Pancreas (tissue), 10 donors: ENCODE measurements around the gene MAP7D3. TPM values are rescaled to one million over a fixed set of nuclear protein-coding genes. Genes with fewer than 3 reads are reported as not detected.
A peak's percentile ranks its signal among the peaks of the same experiment; 100 is the strongest.

Source experiments
- ATAC-seq, 4 donors: fragments of 200-7000 bp; cut with Tn5 transposase; one replicate each; pipeline versions ENCODE4 v1.8.0 to v1.9.1; 2020; ENCODE audit warnings: mild to moderate bottlenecking in 4 of 4, moderate library complexity in 4 of 4
- DNase-seq, 6 donors: peaks; one replicate each; pipeline ENCODE4 v3.0.0-alpha.2; 2020
- FAIRE-seq: peaks from 2 replicates; lab custom pipeline; 2012; peaks lifted over from hg19 to GRCh38; lab: Jason Lieb, UNC
- H3K27ac ChIP-seq, 4 donors: fragments of 200-600 bp; sonication (generic); 1 replicate in 3 of 4; 2 replicates in 1 of 4; pipeline versions ENCODE4 v1.5.0 to v1.8.0; 2020
- H3K27me3 ChIP-seq, 4 donors: fragments of 200-600 bp; one replicate each; pipeline ENCODE4 v1.8.0; 2021
- H3K36me3 ChIP-seq, 3 donors: fragments of 200-600 bp; sonication (generic) in 1 of 3; one replicate each; pipeline versions ENCODE4 v1.5.0 to v1.8.0; 2020 to 2021
- H3K4me1 ChIP-seq, 3 donors: fragments of 200-600 bp; one replicate each; pipeline ENCODE4 v1.8.0; 2021
- H3K4me3 ChIP-seq, 4 donors: fragments of 200-600 bp; sonication (generic) in 2 of 4; one replicate each; pipeline versions ENCODE4 v1.5.0 to v1.8.0; 2020 to 2021
- H3K9me3 ChIP-seq, 4 donors: fragments of 200-600 bp; one replicate each; pipeline ENCODE4 v1.8.0; 2021
- WGBS, 2 donors: extraction: QIAGEN DNeasy Blood & Tissue Kit; methylation state at CpG; one replicate each; pipeline ENCODE4 v1.1.7; 2013; 5-methylcytosine and 5-hydroxymethylcytosine counted together
- intact Hi-C, 3 donors: fragments of 100-400 bp; cut with DNase I; formaldehyde crosslinking; loops; one replicate each; pipeline versions ENCODE4 v1.11.1 to v1.14.2; 2022
- polyA plus RNA-seq, 2 donors: library from polyadenylated mRNA; stranded (reverse); fragments of 200-250 nt; gene quantifications; one replicate each; pipeline ENCODE4 v1.2.3, GENCODE V29; 2013
- total RNA-seq, 6 donors: library from RNA; stranded (reverse); fragmentation: NEBNext Ultra II Directional in 4 of 6; extraction: Animal tissue kit (Norgen Biotek cat#: 25700) in 4 of 6; gene quantifications; one replicate each; pipeline versions ENCODE4 v1.2.1 to v1.2.4, GENCODE V29; 2021 to 2023
- TF ChIP-seq, protein P1 (sequence below), 4 donors: fragments of 200-600 bp; sonication (generic) in 3 of 4; IDR thresholded peaks; one replicate each; pipeline versions ENCODE4 v1.5.0 to v1.8.0; 2021; ENCODE audit warnings: antibody characterized with exemption in 4 of 4
- donor health status: healthy with polysubstance abuse.
- donor health status: DM: no; HTN: no; CAD: no; lungs with moderate emphysema.
- donor health status: DM: no; HTN: no; CAD: no.
- donor health status: control.
- donor health status: control.
- donor health status: Bipolar disorder and iron deficiency.
- donor health status: DM: yes; HTN: yes; CAD: no.
- donor health status: DM: no; HTN: no; CAD: no.
- donor health status: DM: no; HTN: no; CAD: no.
- donor health status: DM: yes; HTN: yes; CAD: no.

The MAP7D3 gene
- total and polyA plus RNA-seq, 8 donors = 1.1 to 3.6 (median 2.2) TPM

- DNase-seq (no peak), ATAC-seq (no peak), FAIRE-seq (no peak)
- intact Hi-C loops = no loop called here
- no peak overlapping the region for H3K4me3 ChIP-seq
- H3K4me1 ChIP-seq = no peaks in the 10 kb centered on the region
- 71 to 81% methylated on average over 10 of the region's 10 CpGs for whole genome bisulfite sequencing, 2 donors
- H3K27me3 ChIP-seq = peaks cover 0 to 5% (median 1%) of the 10 kb centered on the region in 4 donors
- no peak overlapping the region for H3K27ac ChIP-seq
- TF ChIP-seq, protein P1, sequence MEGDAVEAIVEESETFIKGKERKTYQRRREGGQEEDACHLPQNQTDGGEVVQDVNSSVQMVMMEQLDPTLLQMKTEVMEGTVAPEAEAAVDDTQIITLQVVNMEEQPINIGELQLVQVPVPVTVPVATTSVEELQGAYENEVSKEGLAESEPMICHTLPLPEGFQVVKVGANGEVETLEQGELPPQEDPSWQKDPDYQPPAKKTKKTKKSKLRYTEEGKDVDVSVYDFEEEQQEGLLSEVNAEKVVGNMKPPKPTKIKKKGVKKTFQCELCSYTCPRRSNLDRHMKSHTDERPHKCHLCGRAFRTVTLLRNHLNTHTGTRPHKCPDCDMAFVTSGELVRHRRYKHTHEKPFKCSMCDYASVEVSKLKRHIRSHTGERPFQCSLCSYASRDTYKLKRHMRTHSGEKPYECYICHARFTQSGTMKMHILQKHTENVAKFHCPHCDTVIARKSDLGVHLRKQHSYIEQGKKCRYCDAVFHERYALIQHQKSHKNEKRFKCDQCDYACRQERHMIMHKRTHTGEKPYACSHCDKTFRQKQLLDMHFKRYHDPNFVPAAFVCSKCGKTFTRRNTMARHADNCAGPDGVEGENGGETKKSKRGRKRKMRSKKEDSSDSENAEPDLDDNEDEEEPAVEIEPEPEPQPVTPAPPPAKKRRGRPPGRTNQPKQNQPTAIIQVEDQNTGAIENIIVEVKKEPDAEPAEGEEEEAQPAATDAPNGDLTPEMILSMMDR (IDR thresholded peaks at IDR 0.05) = no peak
- no peaks in the 10 kb centered on the region for H3K9me3 ChIP-seq
- H3K36me3 ChIP-seq = no peaks in the 10 kb centered on the region
These were observed 61.0 kb downstream of the MAP7D3 start for GRCh38 chrX:136190038-136190713.

DNA sequence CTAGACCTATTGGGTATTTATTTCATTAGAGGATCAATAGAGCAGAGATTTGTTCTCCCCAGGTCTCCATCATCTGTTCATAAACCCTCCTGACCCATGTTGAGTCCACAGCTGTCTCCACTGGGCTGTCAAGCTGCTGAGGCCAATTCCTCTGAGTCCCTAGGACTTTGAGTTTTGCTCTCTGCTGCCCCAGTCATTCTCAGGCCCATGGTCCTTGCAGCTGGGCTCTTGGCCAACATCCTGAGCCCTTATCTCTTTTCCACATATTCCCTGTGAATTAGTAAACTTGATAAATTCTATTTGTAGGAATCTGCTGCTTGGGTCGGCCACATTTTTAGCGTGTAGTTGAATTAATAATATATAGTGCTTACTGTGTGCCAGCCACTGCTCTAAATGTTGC, 62.0 kb downstream of the MAP7D3 start:
- FAIRE-seq (no peak), ATAC-seq (peak in 2 of 4 donors; percentile 24 to 58), DNase-seq (peak in 1 of 6 donors; percentile 26)
- TF ChIP-seq, protein P1 (IDR thresholded peaks at IDR 0.05) = no peak
- intact Hi-C loops = no loop called here
- H3K27ac ChIP-seq = no peak overlapping the region
- no peak overlapping the region for H3K4me3 ChIP-seq
- peaks cover 0 to 14% (median 1%) of the 10 kb centered on the region in 4 donors for H3K27me3 ChIP-seq
- no peaks in the 10 kb centered on the region for H3K4me1 ChIP-seq
- H3K9me3 ChIP-seq = no peaks in the 10 kb centered on the region
- no peaks in the 10 kb centered on the region for H3K36me3 ChIP-seq
- 6 to 17% methylated on average over 2 of the region's 2 CpGs for WGBS, 2 donors

DNA sequence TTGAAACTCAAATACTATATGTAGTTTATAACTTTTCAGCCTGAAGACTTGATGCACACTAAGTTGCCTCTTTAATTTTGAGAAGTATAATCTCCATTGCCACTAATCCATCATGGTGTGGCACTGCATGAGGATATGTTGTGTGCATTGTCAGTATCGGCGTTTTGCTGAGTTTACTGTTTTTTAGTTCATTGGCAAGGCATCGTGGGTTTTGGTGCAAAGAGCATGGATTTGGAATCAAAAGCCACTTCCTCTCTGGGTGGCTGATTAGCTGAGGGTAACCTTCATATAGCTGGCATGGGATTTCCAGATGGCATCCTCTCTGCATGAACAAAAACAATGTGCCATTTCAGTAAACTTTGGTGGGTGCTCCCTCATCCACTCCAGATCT, 65.2 kb downstream of the MAP7D3 start:
- Histone ChIP-seq H3K27ac (no peak overlapping the region), H3K4me1 (no peaks in the 10 kb centered on the region), H3K36me3 (no peaks in the 10 kb centered on the region), H3K9me3 (no peaks in the 10 kb centered on the region), H3K27me3 (peaks cover 0 to 25% (median 7%) of the 10 kb centered on the region in 4 donors), H3K4me3 (no peak overlapping the region)
- FAIRE-seq (no peak), ATAC-seq (no peak), DNase-seq (no peak)
- 51 to 52% methylated on average over 3 of the region's 3 CpGs for WGBS, 2 donors
- intact Hi-C loops = no loop called here
- TF ChIP-seq, protein P1 (IDR thresholded peaks at IDR 0.05) = no peak

DNA sequence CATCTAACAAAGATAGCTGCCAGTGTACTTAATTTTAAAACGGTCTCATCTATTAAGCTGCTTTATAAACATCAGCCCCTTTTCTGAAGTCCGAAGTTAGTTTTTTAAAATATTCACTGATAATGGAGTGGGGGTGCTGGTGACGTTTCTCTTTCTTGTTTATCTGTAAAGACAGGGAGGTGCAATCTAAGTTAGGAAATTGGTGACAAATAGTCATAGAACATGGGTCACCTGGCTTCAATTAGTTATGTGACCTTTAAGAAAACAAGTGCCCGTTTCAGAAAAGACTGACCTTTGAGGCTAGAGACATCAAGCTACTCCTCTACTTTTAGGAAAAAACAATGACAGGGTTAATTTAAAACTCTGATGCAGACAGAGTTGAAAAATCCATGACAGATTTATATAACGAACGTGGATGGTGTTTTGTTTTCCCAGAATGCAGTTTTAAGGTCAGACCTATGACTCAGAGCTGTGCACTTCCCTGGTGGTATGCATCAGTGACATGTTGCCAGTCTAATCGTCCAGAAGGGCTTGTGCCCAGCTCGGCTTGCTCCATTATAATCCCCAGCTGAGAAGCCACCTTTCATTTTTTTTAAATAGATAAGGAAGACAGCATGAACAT, 65.7 kb downstream of the MAP7D3 start:
- Histone ChIP-seq H3K4me3 (no peak overlapping the region), H3K36me3 (no peaks in the 10 kb centered on the region), H3K27me3 (peaks cover 0 to 25% (median 7%) of the 10 kb centered on the region in 4 donors), H3K4me1 (no peaks in the 10 kb centered on the region), H3K9me3 (no peaks in the 10 kb centered on the region), H3K27ac (no peak overlapping the region)
- intact Hi-C loops = no loop called here
- TF ChIP-seq, protein P1 (IDR thresholded peaks at IDR 0.05) = no peak
- DNase-seq (no peak), FAIRE-seq (peak; percentile 78), ATAC-seq (peak in 2 of 4 donors; percentile 35 to 42)
- WGBS, 2 donors = 6% methylated on average over 8 of the region's 8 CpGs

DNA sequence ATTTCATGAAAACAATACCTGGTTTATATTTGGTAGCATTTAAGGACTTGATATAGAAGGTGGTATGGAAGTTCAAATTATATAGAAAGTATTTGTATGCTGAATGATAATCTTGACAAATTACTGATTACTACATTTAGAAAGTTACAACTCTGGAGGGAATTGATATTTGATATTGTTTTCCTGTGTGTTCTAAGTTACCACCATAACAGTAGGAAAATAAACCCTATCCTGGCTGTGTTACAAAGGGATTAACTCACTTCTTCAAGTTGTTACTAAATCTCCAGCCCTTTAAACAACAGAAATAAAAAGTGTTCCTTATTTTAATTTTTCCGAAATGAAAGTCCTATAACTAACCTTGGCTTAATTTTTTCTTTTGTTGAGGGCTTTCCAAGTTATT, 67.3 kb downstream of the MAP7D3 start:
- Histone ChIP-seq H3K9me3 (no peaks in the 10 kb centered on the region), H3K4me3 (no peak overlapping the region), H3K27me3 (peaks cover 0 to 25% (median 7%) of the 10 kb centered on the region in 4 donors), H3K36me3 (no peaks in the 10 kb centered on the region), H3K27ac (no peak overlapping the region), H3K4me1 (no peaks in the 10 kb centered on the region)
- DNase-seq = no peak
- ATAC-seq = no peak
- TF ChIP-seq, protein P1 (IDR thresholded peaks at IDR 0.05) = no peak
- intact Hi-C loops = no loop called here
- no peak for FAIRE-seq
- 27 to 52% methylated on average over 1 of the region's 1 CpG for WGBS, 2 donors
